GM12878 (cell line): ENCODE results near the gene PTPN14.

Experiments
- ATF7 ChIP-seq: fragments of 450-650 bp; IDR thresholded peaks from 2 replicates; pipeline ENCODE4 v1.6.1; 2016; ENCODE audit warnings: low read depth, mild to moderate bottlenecking
- BACH1 ChIP-seq: fragments of 450-650 bp; IDR thresholded peaks from 2 replicates; pipeline ENCODE4 v1.6.1; 2017; ENCODE audit warnings: mild to moderate bottlenecking, borderline replicate concordance
- BMI1 ChIP-seq: fragments of 450-650 bp; IDR thresholded peaks from 2 replicates; pipeline ENCODE4 v1.6.1; 2016; ENCODE audit warnings: mild to moderate bottlenecking, moderate library complexity, borderline replicate concordance
- CEBPB ChIP-seq, 2 experiments: fragments of 150-350 bp in 1 of 2; IDR thresholded peaks; 2 replicates each; pipeline ENCODE4 v1.6.1; 2012 to 2014; ENCODE audit warnings: low read depth in 2 of 2, low read length in 2 of 2, borderline replicate concordance in 1 of 2, inconsistent platforms in 1 of 2
- CTCF ChIP-seq, 3 experiments: IDR thresholded peaks in 2 of 3; conservative IDR thresholded peaks in 1 of 3; 2 replicates each; pipeline ENCODE4 v1.5.1; 2011; ENCODE audit warnings: low read depth in 3 of 3, low read length in 3 of 3, mild to moderate bottlenecking in 3 of 3, control low read depth in 2 of 3, moderate library complexity in 2 of 3, inconsistent platforms in 1 of 3, mixed read lengths in 1 of 3; ENCODE audit not compliant: control insufficient read depth in 2 of 3, insufficient read depth in 1 of 3; ENCODE audit errors: extremely low read depth in 1 of 3
- EP300 ChIP-seq, 2 experiments: fragments of 150-350 bp in 1 of 2; IDR thresholded peaks; 2 replicates each; pipeline ENCODE4 v1.6.1; 2011 to 2012; ENCODE audit warnings: low read depth in 2 of 2, low read length in 2 of 2, borderline replicate concordance in 1 of 2, improper control_type of control experiment in 1 of 2, inconsistent platforms in 1 of 2; ENCODE audit not compliant: control insufficient read depth in 1 of 2
- EZH2 ChIP-seq: IDR thresholded peaks from 2 replicates; pipeline ENCODE4 v1.6.1; 2012; ENCODE audit warnings: low read depth, mild to moderate bottlenecking, control low read depth, inconsistent platforms, low read length, borderline replicate concordance; ENCODE audit not compliant: control insufficient read depth
- FOXK2 ChIP-seq: fragments of 450-650 bp; IDR thresholded peaks from 2 replicates; pipeline ENCODE4 v1.6.1; 2017; ENCODE audit warnings: mild to moderate bottlenecking, moderate library complexity
- MTA3 ChIP-seq: IDR thresholded peaks from 2 replicates; pipeline ENCODE4 v1.6.1; 2012; ENCODE audit warnings: low read length, inconsistent platforms, borderline replicate concordance
- REST ChIP-seq: IDR thresholded peaks from 2 replicates; pipeline ENCODE4 v1.6.1; 2012; ENCODE audit warnings: mild to moderate bottlenecking, low read depth, low read length
- SRF ChIP-seq, 2 experiments: IDR thresholded peaks; 2 replicates each; pipeline ENCODE4 v1.6.1; 2011; ENCODE audit warnings: low read depth in 2 of 2, low read length in 2 of 2, mild to moderate bottlenecking in 1 of 2, moderate library complexity in 1 of 2
- TARDBP ChIP-seq: IDR thresholded peaks from 2 replicates; pipeline ENCODE4 v1.6.1; 2016; ENCODE audit warnings: borderline replicate concordance
- TF ChIP-seq, protein P1 (sequence below): IDR thresholded peaks from 2 replicates; pipeline ENCODE4 v1.6.1; 2011; ENCODE audit warnings: low read depth, low read length, improper control_type of control experiment, borderline replicate concordance

DNA sequence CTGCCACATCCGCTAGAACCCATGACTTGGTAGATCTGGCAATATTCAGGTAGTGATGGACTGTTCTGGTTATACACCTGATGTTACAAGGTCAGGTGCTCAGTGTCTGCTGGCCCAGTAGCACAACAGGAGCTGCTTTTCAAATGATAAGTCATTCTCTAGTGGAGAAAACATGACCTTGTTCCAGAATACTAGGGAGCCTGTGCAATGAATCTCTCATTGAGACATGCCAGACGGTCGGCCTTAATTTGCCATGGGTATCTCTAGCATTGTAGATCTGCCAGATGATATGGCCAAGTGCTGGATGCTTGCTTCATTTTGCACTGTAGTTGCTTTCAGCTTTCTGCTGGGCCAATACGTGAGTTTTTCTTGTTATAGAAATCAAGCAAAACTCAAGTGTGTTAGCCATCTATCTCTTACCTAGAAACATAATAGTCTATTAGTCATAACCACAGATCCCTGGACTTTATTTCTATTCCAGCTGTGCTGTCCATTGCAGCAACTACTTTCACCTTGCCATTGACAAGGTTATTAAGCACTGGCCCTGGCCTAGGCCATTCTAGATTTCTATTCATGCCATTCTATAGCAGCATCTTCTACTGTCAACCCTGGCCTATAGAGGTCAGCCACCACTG lies 37.7 kb upstream of the PTPN14 start:
- no peak for TF ChIP-seq MTA3
- no peak for TF ChIP-seq CTCF (IDR thresholded peaks at IDR 0.05 in 2 of 3, conservative IDR thresholded peaks at IDR 0.05 in 1 of 3; ENCODE audit: control insufficient read depth in 2 of 3, extremely low read depth in 1 of 3, insufficient read depth in 1 of 3, low read depth in 3 of 3, low read length in 3 of 3)
- no peak for TF ChIP-seq REST
- no peak for TF ChIP-seq BMI1
- TF ChIP-seq TARDBP, result no peak
- no peak for TF ChIP-seq SRF (IDR thresholded peaks at IDR 0.05; ENCODE audit: low read depth in 2 of 2, low read length in 2 of 2)
- TF ChIP-seq, protein P1, sequence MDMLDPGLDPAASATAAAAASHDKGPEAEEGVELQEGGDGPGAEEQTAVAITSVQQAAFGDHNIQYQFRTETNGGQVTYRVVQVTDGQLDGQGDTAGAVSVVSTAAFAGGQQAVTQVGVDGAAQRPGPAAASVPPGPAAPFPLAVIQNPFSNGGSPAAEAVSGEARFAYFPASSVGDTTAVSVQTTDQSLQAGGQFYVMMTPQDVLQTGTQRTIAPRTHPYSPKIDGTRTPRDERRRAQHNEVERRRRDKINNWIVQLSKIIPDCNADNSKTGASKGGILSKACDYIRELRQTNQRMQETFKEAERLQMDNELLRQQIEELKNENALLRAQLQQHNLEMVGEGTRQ, result no peak
- TF ChIP-seq FOXK2, result no peak
- TF ChIP-seq BACH1, result no peak
- no peak for TF ChIP-seq EZH2
- TF ChIP-seq EP300 (IDR thresholded peaks at IDR 0.05; ENCODE audit: borderline replicate concordance in 1 of 2, control insufficient read depth in 1 of 2, low read depth in 2 of 2, low read length in 2 of 2), result no peak
- TF ChIP-seq CEBPB (IDR thresholded peaks at IDR 0.05; ENCODE audit: borderline replicate concordance in 1 of 2, low read depth in 2 of 2, low read length in 2 of 2), result no peak
- no peak for TF ChIP-seq ATF7
